ENCODE results near the gene C1QL4. TPM values are rescaled to one million over a fixed set of nuclear protein-coding genes. Genes with fewer than 3 reads are reported as not detected.

C1QL4 gene
- total and polyA plus RNA-seq, 2 of the 8 experiments (the other 6 are each of a cell fraction or from before 2014, with no cell fraction given), result 0.28 to 0.63 TPM

- Histone ChIP-seq H2AFZ (ENCODE audit: low read length) (no peak overlapping the region), H4K20me1 (replicated peaks in 1 of 2; ENCODE audit: control insufficient read depth in 1 of 2, insufficient read depth in 2 of 2, low read length in 2 of 2) (peaks cover 0 to 4% of the 10 kb centered on the region in 2 experiments), H2BK120ac (replicated peaks; ENCODE audit: low read depth, low read length) (no peak overlapping the region), H3K56ac (replicated peaks; ENCODE audit: insufficient read length, low read depth, low read length) (no peak overlapping the region), H2BK5ac (ENCODE audit: low read depth, low read length) (no peak overlapping the region), H2BK20ac (ENCODE audit: low read length) (no peak overlapping the region), H4K8ac (ENCODE audit: extremely low read depth, insufficient read depth, low read length) (no peak overlapping the region), H3K4me1 (replicated peaks in 1 of 4; ENCODE audit: control insufficient read depth in 3 of 4, insufficient read depth in 4 of 4, low read length in 3 of 4) (no peaks in the 10 kb centered on the region), H2BK15ac (ENCODE audit: low read length) (no peak overlapping the region), H3K9me3 (ENCODE audit: insufficient read depth in 2 of 2, low read depth in 1 of 2, low read length in 1 of 2) (no peaks in the 10 kb centered on the region), H3K79me1 (ENCODE audit: low read depth, low read length) (0 out of 2 replicates have a peak, but pooled peaks cover 3% of the 10 kb centered on the region), H3K36me3 (ENCODE audit: control insufficient read depth in 2 of 4, insufficient read depth in 4 of 4, low read length in 3 of 4) (no peaks in the 10 kb centered on the region), H3K27ac (ENCODE audit: low read depth, low read length) (no peak overlapping the region), H2BK12ac (ENCODE audit: low read depth, low read length) (no peak overlapping the region), H3K4me2 (ENCODE audit: insufficient read depth in 1 of 2, low read depth in 2 of 2, low read length in 2 of 2) (no peak overlapping the region), H3K4ac (replicated peaks; ENCODE audit: insufficient read length, low read depth, low read length) (no peak overlapping the region), H3K18ac (ENCODE audit: extremely low read depth, low read length) (no peak overlapping the region), H4K5ac (ENCODE audit: insufficient read length, low read depth, low read length) (no peak overlapping the region), H3K4me3 (ENCODE audit: extremely low read depth in 1 of 4, insufficient read depth in 2 of 4, low read depth in 3 of 4, low read length in 4 of 4) (no peak overlapping the region), H3K27me3 (replicated peaks in 1 of 4; ENCODE audit: control insufficient read depth in 3 of 4, extremely low read depth in 1 of 4, insufficient read depth in 3 of 4, low read length in 3 of 4) (no peaks in the 10 kb centered on the region), H2AK5ac (ENCODE audit: low read depth, low read length) (no peak overlapping the region), H4K91ac (replicated peaks; ENCODE audit: insufficient read length, low read length) (no peak overlapping the region), H3K23ac (ENCODE audit: insufficient read length) (no peak overlapping the region), H3K14ac (ENCODE audit: insufficient read length) (no peak overlapping the region), H3K23me2 (ENCODE audit: low read depth, low read length) (no peaks in the 10 kb centered on the region; the same call in 1 of the 2 replicates), H3K9ac (replicated peaks in 1 of 4; ENCODE audit: extremely low read depth in 1 of 4, low read depth in 3 of 4, low read length in 3 of 4) (no peak overlapping the region), H3K79me2 (ENCODE audit: control insufficient read depth in 1 of 2, insufficient read depth in 2 of 2, low read length in 2 of 2) (peaks cover 0 to 49% of the 10 kb centered on the region in 2 experiments; a peak in 2 of 4 replicates)
- DNase-seq (ENCODE audit: low read depth in 1 of 2, low spot score in 2 of 2) (no peak), FAIRE-seq (no peak)
- 93% methylated on average over 2 of the region's 2 CpGs; no CpG with 5 or more reads in 1 of the 2 experiments for WGBS, 2 experiments (ENCODE audit: extremely low coverage in 1 of 2, insufficient coverage in 1 of 2, insufficient read length in 1 of 2, insufficient replicate concordance in 2 of 2, low coverage in 1 of 2, low lambda C conversion rate in 2 of 2, missing lambda C conversion rate in 1 of 2)
- POLR2A ChIA-PET (ENCODE audit: partially characterized antibody), result interaction anchor here (1.0 to 1.1 kb wide), 2 partner anchors 23 to 114 kb away, joined by 3 read pairs; no protein-coding TSS in a partner anchor
- CTCF ChIA-PET (ENCODE audit: partially characterized antibody), result interaction anchor here (0.7 to 1.8 kb wide), 3 partner anchors 11 to 34 kb away, joined by 3 to 5 read pairs (median 3); no protein-coding TSS in a partner anchor
- no peak for TF ChIP-seq EP300 (IDR thresholded peaks at IDR 0.05; ENCODE audit: borderline replicate concordance in 1 of 2, low read depth in 2 of 2, low read length in 2 of 2)
- TF ChIP-seq BRCA1 (IDR thresholded peaks at IDR 0.05; ENCODE audit: low read depth, low read length), result no peak
- no peak for TF ChIP-seq JUND (IDR thresholded peaks at IDR 0.05; ENCODE audit: low read length)
Measured at GRCh38 chr12:49377386-49377785, 40.4 kb upstream of the C1QL4 start.

All from H1 (cell line).